Fibroblast of lung (primary cell): ENCODE measurements around the gene B9D1. TPM values are rescaled to one million over a fixed set of nuclear protein-coding genes. Genes with fewer than 3 reads are reported as not detected.
"Not testable (repeated sequence)": the region's sequence is repeated elsewhere in the genome, so short reads cannot be mapped to it uniquely, and the experiment has no call there.

ENCODE experiments used
- DNase-seq, 2 donors: peaks; one replicate each; pipeline versions ENCODE4 v3.0.0 to v3.0.0-alpha.2; 2010; ENCODE audit warnings: low read depth in 2 of 2
- H2AFZ ChIP-seq: 2 replicates; pipeline ENCODE4 v1.5.1; 2012; ENCODE audit warnings: low read length, control low read depth, inconsistent platforms
- H3K27ac ChIP-seq: 2 replicates; pipeline ENCODE4 v1.5.1; 2011; ENCODE audit warnings: low read length, control low read depth; ENCODE audit not compliant: insufficient read depth
- H3K27me3 ChIP-seq: 2 replicates; pipeline ENCODE4 v1.5.1; 2011; ENCODE audit warnings: mild to moderate bottlenecking, low read length; ENCODE audit not compliant: control insufficient read depth, insufficient read depth
- H3K36me3 ChIP-seq: 2 replicates; pipeline ENCODE4 v1.5.1; 2011; ENCODE audit warnings: low read length; ENCODE audit not compliant: control insufficient read depth, insufficient read depth
- H3K4me1 ChIP-seq: 2 replicates; pipeline ENCODE4 v1.5.1; 2011; ENCODE audit warnings: low read length; ENCODE audit not compliant: control insufficient read depth, insufficient read depth; ENCODE audit errors: extremely low read depth
- H3K4me2 ChIP-seq: 2 replicates; pipeline ENCODE4 v1.5.1; 2011; ENCODE audit warnings: low read length, control low read depth; ENCODE audit not compliant: insufficient read depth; ENCODE audit errors: extremely low read depth
- H3K4me3 ChIP-seq, 4 experiments: fragments of 200-600 bp in 1 of 4; sonication (generic) in 1 of 4; replicated peaks in 1 of 4; 2 replicates each; pipeline ENCODE4 v1.5.1; 2011 to 2016; ENCODE audit warnings: low read length in 4 of 4, low read depth in 3 of 4, mild to moderate bottlenecking in 3 of 4, control low read depth in 2 of 4, inconsistent platforms in 1 of 4, mixed read lengths in 1 of 4; ENCODE audit not compliant: insufficient read depth in 1 of 4; ENCODE audit errors: control extremely low read depth in 1 of 4
- H3K79me2 ChIP-seq: 2 replicates; pipeline ENCODE4 v1.5.1; 2012; ENCODE audit warnings: mild to moderate bottlenecking, low read length, inconsistent platforms; ENCODE audit not compliant: control insufficient read depth, insufficient read depth
- H3K9ac ChIP-seq: 2 replicates; pipeline ENCODE4 v1.5.1; 2011; ENCODE audit warnings: mild to moderate bottlenecking, low read length, control low read depth; ENCODE audit not compliant: insufficient read depth
- H3K9me3 ChIP-seq: 2 replicates; pipeline ENCODE4 v1.5.1; 2012; ENCODE audit warnings: low read depth, low read length; ENCODE audit not compliant: control insufficient read depth, insufficient read depth
- H4K20me1 ChIP-seq: 2 replicates; pipeline ENCODE4 v1.5.1; 2011; ENCODE audit warnings: low read length; ENCODE audit not compliant: control insufficient read depth, insufficient read depth; ENCODE audit errors: extremely low read depth
- EZH2 ChIP-seq: IDR thresholded peaks from 2 replicates; pipeline ENCODE4 v1.5.1; 2012; ENCODE audit warnings: low read length, control low read depth, mild to moderate bottlenecking; ENCODE audit errors: missing control alignments
- polyA plus RNA-seq, 2 donors: library from polyadenylated mRNA; depleted of rRNA in 1 of 2; stranded (reverse) in 1 of 2; unstranded in 1 of 2; fragments of >200 nt; gene quantifications; 2 replicates each; pipeline ENCODE4 v1.2.1, GENCODE V29; 2011 to 2012; ENCODE audit warnings: missing spikeins in 1 of 2
- total RNA-seq: library from RNA; depleted of rRNA; stranded (reverse); fragments of >200 nt; gene quantifications from 2 replicates; pipeline ENCODE4 v1.2.1, GENCODE V29; 2014
- TF ChIP-seq, protein P1 (sequence below), 2 donors: IDR thresholded peaks in 1 of 2; conservative IDR thresholded peaks in 1 of 2; 1 replicate in 1 of 2; 2 replicates in 1 of 2; pipeline ENCODE4 v1.5.1; 2011 to 2012; ENCODE audit warnings: low read length in 2 of 2, control low read depth in 1 of 2, inconsistent platforms in 1 of 2, low read depth in 1 of 2, mild to moderate bottlenecking in 1 of 2

B9D1 gene
- total and polyA plus RNA-seq, 2 donors (not counting 1 experiment from before 2014, with no cell fraction given): 35.7 to 38.5 TPM

DNA sequence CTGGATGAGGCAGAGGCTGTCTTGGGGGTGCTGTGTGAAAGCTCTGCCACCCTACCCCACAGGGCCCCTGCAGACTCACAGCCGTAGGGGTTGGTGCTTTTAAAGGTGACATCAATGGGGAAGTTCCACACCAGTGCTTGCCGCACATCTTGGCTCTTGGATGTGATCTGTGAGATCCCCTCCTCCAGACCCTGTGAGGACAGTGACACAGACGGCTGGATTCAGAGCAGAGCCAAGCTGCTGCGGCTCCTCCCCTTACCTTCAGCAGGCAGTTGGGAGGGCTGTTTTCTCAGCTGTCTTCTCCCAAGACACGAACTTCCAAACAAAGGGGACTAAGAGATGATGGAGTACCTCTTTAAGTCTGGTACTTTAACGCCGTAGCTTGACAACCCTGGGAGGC lies 4.8 kb downstream of the B9D1 start:
- no peak overlapping the region for H2AFZ ChIP-seq
- H3K4me1 ChIP-seq: peaks cover 10% of the 10 kb centered on the region
- no peak for DNase-seq
- no peak overlapping the region for H3K9ac ChIP-seq
- no peaks in the 10 kb centered on the region for H3K27me3 ChIP-seq
- H3K4me2 ChIP-seq: no peak overlapping the region
- no peak overlapping the region for H3K27ac ChIP-seq
- no peaks in the 10 kb centered on the region for H4K20me1 ChIP-seq
- no peaks in the 10 kb centered on the region for H3K9me3 ChIP-seq
- TF ChIP-seq EZH2: no peak
- TF ChIP-seq, protein P1, sequence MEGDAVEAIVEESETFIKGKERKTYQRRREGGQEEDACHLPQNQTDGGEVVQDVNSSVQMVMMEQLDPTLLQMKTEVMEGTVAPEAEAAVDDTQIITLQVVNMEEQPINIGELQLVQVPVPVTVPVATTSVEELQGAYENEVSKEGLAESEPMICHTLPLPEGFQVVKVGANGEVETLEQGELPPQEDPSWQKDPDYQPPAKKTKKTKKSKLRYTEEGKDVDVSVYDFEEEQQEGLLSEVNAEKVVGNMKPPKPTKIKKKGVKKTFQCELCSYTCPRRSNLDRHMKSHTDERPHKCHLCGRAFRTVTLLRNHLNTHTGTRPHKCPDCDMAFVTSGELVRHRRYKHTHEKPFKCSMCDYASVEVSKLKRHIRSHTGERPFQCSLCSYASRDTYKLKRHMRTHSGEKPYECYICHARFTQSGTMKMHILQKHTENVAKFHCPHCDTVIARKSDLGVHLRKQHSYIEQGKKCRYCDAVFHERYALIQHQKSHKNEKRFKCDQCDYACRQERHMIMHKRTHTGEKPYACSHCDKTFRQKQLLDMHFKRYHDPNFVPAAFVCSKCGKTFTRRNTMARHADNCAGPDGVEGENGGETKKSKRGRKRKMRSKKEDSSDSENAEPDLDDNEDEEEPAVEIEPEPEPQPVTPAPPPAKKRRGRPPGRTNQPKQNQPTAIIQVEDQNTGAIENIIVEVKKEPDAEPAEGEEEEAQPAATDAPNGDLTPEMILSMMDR (conservative IDR thresholded peaks at IDR 0.05 in 1 of 2, IDR thresholded peaks at IDR 0.05 in 1 of 2; ENCODE audit: low read depth in 1 of 2, low read length in 2 of 2): no peak
- H3K36me3 ChIP-seq: peaks cover 5% of the 10 kb centered on the region
- H3K79me2 ChIP-seq: no peaks in the 10 kb centered on the region
- H3K4me3 ChIP-seq: no peak overlapping the region

DNA sequence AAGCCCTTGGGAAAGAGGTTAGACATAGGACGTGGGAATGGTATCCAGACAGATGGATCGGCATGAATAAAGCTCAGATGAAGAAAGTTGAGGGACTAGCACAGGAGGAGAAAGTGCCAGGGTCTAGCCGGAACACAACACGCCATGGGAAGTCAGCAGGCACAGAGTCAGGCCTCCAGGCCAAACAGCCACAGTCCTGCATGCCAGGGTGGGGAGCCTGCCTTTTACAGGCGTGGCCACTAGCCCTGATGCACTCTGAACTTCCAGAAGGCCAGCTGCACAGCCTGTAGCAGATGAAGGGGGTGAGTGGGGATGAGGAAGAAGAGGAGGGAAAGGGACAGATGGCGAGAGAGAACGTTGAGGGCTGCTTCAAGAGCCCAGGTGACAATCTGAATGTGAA lies 5.2 kb downstream of the B9D1 start:
- no peak for DNase-seq
- no peak overlapping the region for H3K4me3 ChIP-seq
- H3K4me2 ChIP-seq: no peak overlapping the region
- no peak for TF ChIP-seq EZH2
- TF ChIP-seq, protein P1 (conservative IDR thresholded peaks at IDR 0.05 in 1 of 2, IDR thresholded peaks at IDR 0.05 in 1 of 2; ENCODE audit: low read depth in 1 of 2, low read length in 2 of 2): no peak
- no peak overlapping the region for H3K9ac ChIP-seq
- peaks cover 5% of the 10 kb centered on the region for H3K36me3 ChIP-seq
- H3K27ac ChIP-seq: no peak overlapping the region
- H4K20me1 ChIP-seq: no peaks in the 10 kb centered on the region
- H3K79me2 ChIP-seq: no peaks in the 10 kb centered on the region
- H3K27me3 ChIP-seq: no peaks in the 10 kb centered on the region
- no peak overlapping the region for H2AFZ ChIP-seq
- no peaks in the 10 kb centered on the region for H3K9me3 ChIP-seq
- peaks cover 10% of the 10 kb centered on the region for H3K4me1 ChIP-seq

DNA sequence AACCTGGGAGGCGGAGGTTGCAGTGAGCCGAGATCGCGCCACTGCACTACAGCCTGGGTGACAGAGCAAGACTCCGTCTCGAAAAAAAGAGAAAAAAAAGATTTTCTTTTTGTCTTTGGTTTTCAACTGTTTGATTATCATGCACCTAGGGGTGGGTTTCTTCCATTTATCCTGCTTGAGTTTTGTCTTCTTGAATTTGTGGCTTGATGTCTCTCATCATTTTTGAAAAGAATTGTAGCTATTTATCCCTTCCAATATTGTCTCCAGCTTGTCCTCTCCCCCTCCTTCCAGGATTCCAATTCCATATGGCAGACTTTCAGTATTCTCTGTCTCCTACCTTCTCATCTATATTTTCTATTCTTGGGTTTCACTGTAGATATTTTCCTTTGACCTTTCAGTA lies 7.8 kb downstream of the B9D1 start:
- H3K27me3 ChIP-seq: no peaks in the 10 kb centered on the region
- peaks cover 2% of the 10 kb centered on the region for H3K4me1 ChIP-seq
- H3K9ac ChIP-seq: no peak overlapping the region
- H3K36me3 ChIP-seq: peaks cover 5% of the 10 kb centered on the region
- H3K79me2 ChIP-seq: no peaks in the 10 kb centered on the region
- H4K20me1 ChIP-seq: no peaks in the 10 kb centered on the region
- H3K9me3 ChIP-seq: no peaks in the 10 kb centered on the region
- H3K4me2 ChIP-seq: peak overlapping the region; percentile 35
- no peak overlapping the region for H2AFZ ChIP-seq
- TF ChIP-seq, protein P1 (conservative IDR thresholded peaks at IDR 0.05 in 1 of 2, IDR thresholded peaks at IDR 0.05 in 1 of 2; ENCODE audit: low read depth in 1 of 2, low read length in 2 of 2): no peak
- no peak for TF ChIP-seq EZH2
- no peak overlapping the region for H3K4me3 ChIP-seq
- no peak overlapping the region for H3K27ac ChIP-seq
- no peak for DNase-seq

DNA sequence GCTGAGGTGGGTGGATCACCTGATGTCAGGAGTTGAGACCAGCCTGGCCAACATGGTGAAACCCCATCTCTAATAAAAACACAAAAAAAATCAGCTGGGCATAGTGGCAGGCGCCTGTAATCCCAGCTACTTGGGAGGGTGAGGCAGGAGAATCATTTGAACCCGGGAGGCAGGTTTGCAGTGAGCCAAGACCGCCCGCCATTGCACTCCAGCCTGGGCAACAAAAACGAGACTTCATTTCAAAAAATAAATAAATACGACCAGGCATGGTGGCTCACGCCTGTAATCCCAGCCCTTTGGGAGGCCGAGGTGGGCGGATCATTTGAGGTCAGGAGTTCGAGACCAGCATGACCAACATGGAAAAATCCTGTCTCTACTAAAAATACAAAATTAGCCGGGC lies 9.1 kb downstream of the B9D1 start:
- not testable (repeated sequence) for H3K4me2 ChIP-seq, DNase-seq, H3K9ac ChIP-seq, H3K27me3 ChIP-seq, H3K27ac ChIP-seq, H3K79me2 ChIP-seq, H3K4me1 ChIP-seq, H3K9me3 ChIP-seq, H3K4me3 ChIP-seq, H4K20me1 ChIP-seq, H2AFZ ChIP-seq, H3K36me3 ChIP-seq
